ENCODE measurements around the gene GLP1R. TPM values are rescaled to one million over a fixed set of nuclear protein-coding genes. Genes with fewer than 3 reads are reported as not detected.
A peak's percentile ranks its signal among the peaks of the same experiment; 100 is the strongest.

The GLP1R gene
- total RNA-seq, 1 experiment from 2014 or later = 10.2 TPM

- Mint-ChIP-seq H3K4me1 (ENCODE audit: low read depth, unreplicated experiment) (no peaks in the 10 kb centered on the region), H3K27me3 (ENCODE audit: unreplicated experiment) (peaks cover 26% of the 10 kb centered on the region), H3K36me3 (ENCODE audit: insufficient read depth, unreplicated experiment) (no peaks in the 10 kb centered on the region), H3K4me3 (ENCODE audit: low read depth, unreplicated experiment) (no peak overlapping the region), H3K27ac (ENCODE audit: unreplicated experiment) (no peak overlapping the region), H3K9me3 (ENCODE audit: low read depth, unreplicated experiment) (no peaks in the 10 kb centered on the region)
- intact Hi-C loops (cut with micrococcal nuclease; ENCODE audit: unreplicated experiment) = no loop called here
- no peak for DNase-seq
- no TSS peak for BruUV-seq (replicated peaks)
- no peak for TF ChIP-seq CTCF (IDR thresholded peaks at IDR 0.05; ENCODE audit: unreplicated experiment)
- CTCF ChIA-PET = interaction anchor here (0.6 kb wide), 1 partner anchor 856 kb away, joined by 3 read pairs; no protein-coding TSS in a partner anchor
These were observed 27.5 kb upstream of the GLP1R start for GRCh38 chr6:39021041-39021440.

- H3K9me3 Mint-ChIP-seq (ENCODE audit: low read depth, unreplicated experiment) = no peaks in the 10 kb centered on the region
- CTCF ChIA-PET = interaction anchor here (0.6 kb wide), 1 partner anchor 14 kb away, joined by 3 read pairs; no protein-coding TSS in a partner anchor
- peaks cover 31% of the 10 kb centered on the region for H3K27me3 Mint-ChIP-seq (ENCODE audit: unreplicated experiment)
- BruUV-seq (replicated peaks) = no TSS peak
- no peaks in the 10 kb centered on the region for H3K4me1 Mint-ChIP-seq (ENCODE audit: low read depth, unreplicated experiment)
- no peaks in the 10 kb centered on the region for H3K36me3 Mint-ChIP-seq (ENCODE audit: insufficient read depth, unreplicated experiment)
- H3K4me3 Mint-ChIP-seq (ENCODE audit: low read depth, unreplicated experiment) = no peak overlapping the region
- DNase-seq = no peak
- intact Hi-C loops (cut with micrococcal nuclease; ENCODE audit: unreplicated experiment) = no loop called here
- no peak overlapping the region for H3K27ac Mint-ChIP-seq (ENCODE audit: unreplicated experiment)
- no peak for TF ChIP-seq CTCF (IDR thresholded peaks at IDR 0.05; ENCODE audit: unreplicated experiment)
These were observed 26.8 kb upstream of the GLP1R start for GRCh38 chr6:39021779-39022178.

GRCh38 chr6:39026175-39026574, 22.4 kb upstream of the GLP1R start:
- intact Hi-C loops (cut with micrococcal nuclease; ENCODE audit: unreplicated experiment) = no loop called here
- no peaks in the 10 kb centered on the region for H3K36me3 Mint-ChIP-seq (ENCODE audit: insufficient read depth, unreplicated experiment)
- H3K27ac Mint-ChIP-seq (ENCODE audit: unreplicated experiment) = no peak overlapping the region
- no peak for TF ChIP-seq CTCF (IDR thresholded peaks at IDR 0.05; ENCODE audit: unreplicated experiment)
- CTCF ChIA-PET = interaction anchor here (0.7 to 1.8 kb wide), 5 partner anchors 14 to 276 kb away, joined by 3 to 6 read pairs (median 4); no protein-coding TSS in a partner anchor
- no peaks in the 10 kb centered on the region for H3K4me1 Mint-ChIP-seq (ENCODE audit: low read depth, unreplicated experiment)
- no peaks in the 10 kb centered on the region for H3K9me3 Mint-ChIP-seq (ENCODE audit: low read depth, unreplicated experiment)
- H3K27me3 Mint-ChIP-seq (ENCODE audit: unreplicated experiment) = peaks cover 68% of the 10 kb centered on the region
- no peak overlapping the region for H3K4me3 Mint-ChIP-seq (ENCODE audit: low read depth, unreplicated experiment)
- BruUV-seq (replicated peaks) = no TSS peak
- DNase-seq = no peak

- H3K36me3 Mint-ChIP-seq (ENCODE audit: insufficient read depth, unreplicated experiment) = no peaks in the 10 kb centered on the region
- no peak overlapping the region for H3K4me3 Mint-ChIP-seq (ENCODE audit: low read depth, unreplicated experiment)
- no TSS peak for BruUV-seq (replicated peaks)
- intact Hi-C loops (cut with micrococcal nuclease; ENCODE audit: unreplicated experiment) = no loop called here
- no peak overlapping the region for H3K27ac Mint-ChIP-seq (ENCODE audit: unreplicated experiment)
- peaks cover 90% of the 10 kb centered on the region for H3K27me3 Mint-ChIP-seq (ENCODE audit: unreplicated experiment)
- peak; percentile 82 for TF ChIP-seq CTCF (IDR thresholded peaks at IDR 0.05; ENCODE audit: unreplicated experiment)
- no peaks in the 10 kb centered on the region for H3K9me3 Mint-ChIP-seq (ENCODE audit: low read depth, unreplicated experiment)
- DNase-seq = peak; percentile 81
- CTCF ChIA-PET = interaction anchor here (1.0 kb wide), 1 partner anchor 161 kb away, joined by 3 read pairs; no protein-coding TSS in a partner anchor
- H3K4me1 Mint-ChIP-seq (ENCODE audit: low read depth, unreplicated experiment) = no peaks in the 10 kb centered on the region
These were observed 19.2 kb upstream of the GLP1R start for GRCh38 chr6:39029156-39030011.
